Neutrophil (primary cell): ENCODE measurements around the gene TLE1.

ENCODE experiments used
- H3K27ac ChIP-seq: fragments of 200-600 bp; sonication (generic); 2 replicates; pipeline ENCODE4 v1.5.1; 2016; ENCODE audit warnings: mild to moderate bottlenecking, moderate library complexity
- H3K27me3 ChIP-seq: fragments of 200-600 bp; sonication (generic); 2 replicates; pipeline ENCODE4 v1.6.0; 2016; ENCODE audit warnings: mild to moderate bottlenecking
- H3K36me3 ChIP-seq: fragments of 200-600 bp; sonication (generic); 2 replicates; pipeline ENCODE4 v1.5.1; 2017
- H3K4me1 ChIP-seq, 2 experiments: fragments of 200-600 bp in 1 of 2; sonication (generic) in 1 of 2; 1 replicate in 1 of 2; 2 replicates in 1 of 2; pipeline versions ENCODE4 v1.5.1 to v1.6.1; 2013 to 2016; ENCODE audit warnings: low read depth in 1 of 2, low read length in 1 of 2, mild to moderate bottlenecking in 1 of 2, moderate library complexity in 1 of 2; ENCODE audit not compliant: control insufficient read depth in 1 of 2, insufficient read depth in 1 of 2
- H3K4me3 ChIP-seq, 2 experiments: fragments of 200-600 bp in 1 of 2; sonication (generic) in 1 of 2; 1 replicate in 1 of 2; 2 replicates in 1 of 2; pipeline ENCODE4 v1.5.1; 2013 to 2016; ENCODE audit warnings: low read depth in 1 of 2, low read length in 1 of 2, mild to moderate bottlenecking in 1 of 2, moderate library complexity in 1 of 2
- H3K9me3 ChIP-seq: fragments of 200-600 bp; sonication (generic); 2 replicates; pipeline ENCODE4 v1.5.1; 2016
- TF ChIP-seq, protein P1 (sequence below): fragments of 200-600 bp; sonication (generic); IDR thresholded peaks from 2 replicates; pipeline ENCODE4 v1.5.1; 2016; ENCODE audit warnings: antibody characterized with exemption

TLE1 gene

DNA sequence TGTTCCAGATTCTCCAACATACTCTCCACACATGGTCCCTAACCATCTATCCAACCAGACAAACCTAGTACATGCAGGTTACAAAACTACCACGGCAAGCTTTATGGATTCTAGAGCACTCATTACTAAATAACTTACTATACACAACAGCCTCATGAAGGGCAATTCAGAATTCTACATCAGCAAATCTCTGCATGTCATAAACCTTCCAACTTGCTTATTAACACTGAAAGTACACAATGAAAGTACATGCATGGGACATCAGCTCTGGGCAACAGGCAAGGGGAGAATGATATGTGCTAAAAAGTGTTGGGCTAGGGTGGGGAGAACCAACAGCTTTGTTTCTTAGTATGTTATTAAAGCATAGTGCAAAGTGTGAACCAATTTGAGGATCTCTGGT, 70.4 kb downstream of the TLE1 start:
- Histone ChIP-seq H3K27me3 (no peaks in the 10 kb centered on the region), H3K9me3 (no peaks in the 10 kb centered on the region), H3K27ac (no peak overlapping the region), H3K36me3 (no peaks in the 10 kb centered on the region), H3K4me3 (no peak overlapping the region), H3K4me1 (peaks cover 0 to 9% of the 10 kb centered on the region in 2 experiments)
- TF ChIP-seq, protein P1, sequence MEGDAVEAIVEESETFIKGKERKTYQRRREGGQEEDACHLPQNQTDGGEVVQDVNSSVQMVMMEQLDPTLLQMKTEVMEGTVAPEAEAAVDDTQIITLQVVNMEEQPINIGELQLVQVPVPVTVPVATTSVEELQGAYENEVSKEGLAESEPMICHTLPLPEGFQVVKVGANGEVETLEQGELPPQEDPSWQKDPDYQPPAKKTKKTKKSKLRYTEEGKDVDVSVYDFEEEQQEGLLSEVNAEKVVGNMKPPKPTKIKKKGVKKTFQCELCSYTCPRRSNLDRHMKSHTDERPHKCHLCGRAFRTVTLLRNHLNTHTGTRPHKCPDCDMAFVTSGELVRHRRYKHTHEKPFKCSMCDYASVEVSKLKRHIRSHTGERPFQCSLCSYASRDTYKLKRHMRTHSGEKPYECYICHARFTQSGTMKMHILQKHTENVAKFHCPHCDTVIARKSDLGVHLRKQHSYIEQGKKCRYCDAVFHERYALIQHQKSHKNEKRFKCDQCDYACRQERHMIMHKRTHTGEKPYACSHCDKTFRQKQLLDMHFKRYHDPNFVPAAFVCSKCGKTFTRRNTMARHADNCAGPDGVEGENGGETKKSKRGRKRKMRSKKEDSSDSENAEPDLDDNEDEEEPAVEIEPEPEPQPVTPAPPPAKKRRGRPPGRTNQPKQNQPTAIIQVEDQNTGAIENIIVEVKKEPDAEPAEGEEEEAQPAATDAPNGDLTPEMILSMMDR, result no peak

DNA sequence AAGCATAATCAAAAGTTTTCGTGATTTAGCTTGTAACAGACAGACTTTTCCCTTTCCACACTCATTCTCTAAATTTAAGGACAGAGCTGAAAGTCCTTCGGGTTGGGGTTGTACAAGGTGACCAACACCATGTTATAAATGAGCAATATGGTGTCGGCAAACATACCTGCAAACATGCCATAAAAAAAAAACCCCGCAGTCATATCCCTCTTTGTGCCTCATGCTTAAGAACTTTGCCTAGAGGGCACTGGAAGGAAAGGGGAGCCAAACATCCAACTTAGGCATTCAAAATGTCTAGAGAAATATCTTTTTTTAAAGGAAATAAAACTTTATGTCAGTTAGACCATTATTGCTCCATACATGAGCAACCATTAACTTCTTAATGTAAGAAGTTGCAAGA, 73.2 kb downstream of the TLE1 start:
- H3K4me1 ChIP-seq, result peaks cover 0 to 9% of the 10 kb centered on the region in 2 experiments
- H3K9me3 ChIP-seq, result no peaks in the 10 kb centered on the region
- TF ChIP-seq, protein P1, result no peak
- H3K27ac ChIP-seq, result no peak overlapping the region
- H3K36me3 ChIP-seq, result peaks cover 8% of the 10 kb centered on the region
- no peaks in the 10 kb centered on the region for H3K27me3 ChIP-seq
- H3K4me3 ChIP-seq, result no peak overlapping the region

DNA sequence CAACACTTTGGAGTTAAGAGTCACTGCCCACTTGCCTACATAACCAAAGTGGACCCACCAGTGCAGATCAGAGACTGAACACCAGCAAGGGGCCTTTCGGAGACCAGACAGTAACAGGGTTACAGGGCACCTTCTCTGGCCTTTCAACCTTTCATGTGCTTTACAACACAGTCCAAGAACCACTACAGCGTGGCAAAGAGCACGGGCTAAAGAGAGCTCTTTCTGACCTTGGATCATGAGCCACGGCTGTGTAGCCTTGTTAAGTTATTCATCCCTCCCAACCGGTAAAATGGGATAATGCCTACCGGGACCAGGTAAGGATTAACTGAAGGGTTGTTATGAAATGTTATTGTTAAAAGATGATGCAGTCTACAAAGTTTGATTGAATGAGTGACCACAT, 75.0 kb downstream of the TLE1 start:
- no peak overlapping the region for H3K27ac ChIP-seq
- H3K9me3 ChIP-seq, result no peaks in the 10 kb centered on the region
- H3K36me3 ChIP-seq, result peaks cover 8% of the 10 kb centered on the region
- TF ChIP-seq, protein P1, result no peak
- no peaks in the 10 kb centered on the region for H3K27me3 ChIP-seq
- no peak overlapping the region for H3K4me3 ChIP-seq
- H3K4me1 ChIP-seq, result peaks cover 0 to 23% of the 10 kb centered on the region in 2 experiments

DNA sequence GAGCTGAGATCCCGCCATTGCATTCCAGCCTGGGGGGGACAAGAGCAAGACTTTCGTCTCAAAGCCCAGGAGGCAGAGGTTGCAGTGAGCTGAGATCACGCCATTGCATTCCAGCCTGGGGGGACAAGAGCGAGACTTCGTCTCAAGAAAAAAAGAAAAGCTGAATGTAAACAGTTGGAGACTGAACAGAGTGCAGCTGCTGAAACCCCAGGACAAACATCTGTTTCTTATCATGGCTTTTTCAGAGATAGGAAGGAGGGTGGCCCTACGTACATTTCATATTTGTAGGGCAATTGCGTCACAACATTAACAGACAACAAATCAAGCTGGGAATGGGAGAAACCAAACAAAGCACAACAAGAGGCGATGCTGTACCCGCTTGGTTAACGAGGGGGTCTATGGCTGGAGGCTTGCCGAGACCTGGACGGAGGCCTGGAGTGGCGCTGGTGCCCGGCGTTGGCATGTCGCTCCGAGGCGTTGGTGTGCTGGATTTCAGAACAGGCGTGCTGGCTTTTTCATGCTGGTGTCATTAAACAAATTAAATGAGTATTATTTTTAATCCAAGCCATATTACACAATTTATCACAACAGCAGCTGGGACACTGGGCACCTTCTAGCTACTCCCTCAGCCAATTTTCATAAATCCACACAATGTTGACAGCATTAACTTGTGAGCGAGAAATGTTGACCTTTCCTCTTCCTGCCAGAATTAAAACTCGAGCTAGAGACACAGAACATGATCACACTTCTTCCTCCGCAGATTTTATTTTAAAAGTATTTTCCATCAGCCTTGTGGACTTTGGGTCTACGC, 76.1 kb downstream of the TLE1 start:
- Histone ChIP-seq H3K36me3 (peaks cover 8% of the 10 kb centered on the region), H3K27me3 (no peaks in the 10 kb centered on the region), H3K27ac (no peak overlapping the region), H3K4me1 (peaks cover 0 to 23% of the 10 kb centered on the region in 2 experiments), H3K9me3 (no peaks in the 10 kb centered on the region), H3K4me3 (no peak overlapping the region)
- TF ChIP-seq, protein P1, result no peak

DNA sequence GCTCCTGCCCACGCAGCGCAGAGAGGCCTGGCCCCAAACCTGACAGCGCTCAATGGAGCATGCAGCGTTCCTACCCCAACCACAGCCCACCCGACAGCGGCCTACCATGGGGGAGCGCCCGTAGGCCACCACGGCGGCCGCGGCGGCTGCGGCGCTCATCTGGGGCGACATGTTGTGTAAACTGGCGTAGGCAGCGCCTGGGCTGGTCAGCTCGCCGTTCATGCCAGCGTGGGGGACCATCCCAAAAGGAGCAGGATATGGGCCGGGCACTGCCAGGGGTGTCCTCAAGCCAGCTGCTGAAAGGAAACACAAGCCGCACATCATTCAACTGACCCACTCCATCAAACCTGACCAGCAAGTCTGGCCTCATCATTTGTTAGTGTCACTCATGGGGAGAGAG, 77.7 kb downstream of the TLE1 start:
- no peak overlapping the region for H3K4me3 ChIP-seq
- TF ChIP-seq, protein P1, result no peak
- H3K9me3 ChIP-seq, result no peaks in the 10 kb centered on the region
- H3K27ac ChIP-seq, result no peak overlapping the region
- H3K27me3 ChIP-seq, result no peaks in the 10 kb centered on the region
- peaks cover 8% of the 10 kb centered on the region for H3K36me3 ChIP-seq
- H3K4me1 ChIP-seq, result peaks cover 0 to 22% of the 10 kb centered on the region in 2 experiments
